Neural progenitor cell (in vitro differentiated cells): ENCODE results near the gene PVR. TPM values are rescaled to one million over a fixed set of nuclear protein-coding genes. Genes with fewer than 3 reads are reported as not detected.
A peak's percentile ranks its signal among the peaks of the same experiment; 100 is the strongest.

ENCODE experiments used
- DNase-seq: peaks from one replicate; pipeline ENCODE4 v3.0.0-alpha.2; 2016; ENCODE audit warnings: low spot score
- H2AFZ ChIP-seq: fragments of 200-600 bp; sonication (generic); replicated peaks from 2 replicates; pipeline ENCODE4 v1.6.1; 2016; ENCODE audit warnings: antibody characterized with exemption
- H3F3A ChIP-seq: fragments of 200-600 bp; sonication (generic); 2 replicates; pipeline ENCODE4 v1.6.1; 2016; ENCODE audit warnings: antibody characterized with exemption, low read depth
- H3K27ac ChIP-seq: fragments of 200-600 bp; sonication (generic); 2 replicates; pipeline ENCODE4 v1.5.1; 2016; ENCODE audit warnings: mild to moderate bottlenecking
- H3K27me3 ChIP-seq: fragments of 200-600 bp; sonication (generic); 2 replicates; pipeline ENCODE4 v1.6.1; 2016; ENCODE audit warnings: mild to moderate bottlenecking, moderate library complexity
- H3K36me3 ChIP-seq: fragments of 200-600 bp; sonication (generic); 2 replicates; pipeline ENCODE4 v1.5.1; 2016
- H3K4me1 ChIP-seq: fragments of 200-600 bp; sonication (generic); 2 replicates; pipeline ENCODE4 v1.6.1; 2016; ENCODE audit warnings: mixed run types
- H3K4me2 ChIP-seq: fragments of 200-600 bp; sonication (generic); 2 replicates; pipeline ENCODE4 v1.6.1; 2016
- H3K4me3 ChIP-seq: fragments of 200-600 bp; sonication (generic); 2 replicates; pipeline ENCODE4 v1.5.1; 2016
- H3K79me2 ChIP-seq: fragments of 200-600 bp; sonication (generic); 2 replicates; pipeline ENCODE4 v1.6.1; 2016; ENCODE audit warnings: low read depth
- H3K9ac ChIP-seq: fragments of 200-600 bp; sonication (generic); 2 replicates; pipeline ENCODE4 v1.6.1; 2016
- H3K9me3 ChIP-seq: fragments of 200-600 bp; sonication (generic); 2 replicates; pipeline ENCODE4 v1.5.1; 2016; ENCODE audit warnings: low read depth
- H4K20me1 ChIP-seq: fragments of 200-600 bp; sonication (generic); 2 replicates; pipeline ENCODE4 v1.6.1; 2016; ENCODE audit warnings: low read depth
- H3K27ac Mint-ChIP-seq: 3 replicates; pipeline ENCODE4 v1.8.0; 2021; ENCODE audit warnings: mixed read lengths
- H3K27me3 Mint-ChIP-seq: 2 replicates; pipeline ENCODE4 v1.8.0; 2022; ENCODE audit warnings: low read depth, mild to moderate bottlenecking, inconsistent platforms, moderate library complexity, mixed read lengths; ENCODE audit not compliant: insufficient read depth
- H3K36me3 Mint-ChIP-seq: 3 replicates; pipeline ENCODE4 v1.8.0; 2021; ENCODE audit warnings: mixed read lengths
- H3K4me1 Mint-ChIP-seq: 3 replicates; pipeline ENCODE4 v1.8.0; 2021; ENCODE audit warnings: mixed read lengths
- H3K4me3 Mint-ChIP-seq: 3 replicates; pipeline ENCODE4 v1.8.0; 2021; ENCODE audit warnings: mild to moderate bottlenecking, moderate library complexity, mixed read lengths
- H3K9me3 Mint-ChIP-seq: 3 replicates; pipeline ENCODE4 v1.8.0; 2020; ENCODE audit warnings: mixed read lengths
- EZH2 ChIP-seq: fragments of 200-600 bp; sonication (generic); IDR thresholded peaks from 2 replicates; pipeline ENCODE4 v1.6.1; 2017; ENCODE audit warnings: antibody characterized with exemption, mild to moderate bottlenecking, moderate library complexity
- EZH2phosphoT487 ChIP-seq: fragments of 200-600 bp; sonication (generic); IDR thresholded peaks from 2 replicates; pipeline ENCODE4 v1.6.1; 2017; ENCODE audit warnings: antibody characterized with exemption
- total RNA-seq: library from RNA; depleted of rRNA; stranded (reverse); fragments of >200 nt; gene quantifications from 2 replicates; pipeline ENCODE4 v1.2.3, GENCODE V29; 2015; ENCODE audit warnings: low replicate concordance
- TF ChIP-seq, protein P1 (sequence below): fragments of 200-600 bp; sonication (generic); IDR thresholded peaks from 2 replicates; pipeline ENCODE4 v1.5.1; 2017; ENCODE audit warnings: antibody characterized with exemption, mild to moderate bottlenecking

Gene PVR
- total RNA-seq, 1 donor from 2014 or later = 4.4 TPM

- Histone ChIP-seq H3K9ac (no peak overlapping the region), H3K9me3 (no peaks in the 10 kb centered on the region), H2AFZ (no peak overlapping the region), H3K4me1 (no peaks in the 10 kb centered on the region), H3K27me3 (no peaks in the 10 kb centered on the region), H4K20me1 (no peaks in the 10 kb centered on the region), H3K4me2 (no peak overlapping the region), H3F3A (no peaks in the 10 kb centered on the region), H3K36me3 (no peaks in the 10 kb centered on the region), H3K27ac (no peak overlapping the region), H3K79me2 (no peaks in the 10 kb centered on the region), H3K4me3 (no peak overlapping the region)
- TF ChIP-seq EZH2phosphoT487 = no peak
- no peak for TF ChIP-seq EZH2
- TF ChIP-seq, protein P1, sequence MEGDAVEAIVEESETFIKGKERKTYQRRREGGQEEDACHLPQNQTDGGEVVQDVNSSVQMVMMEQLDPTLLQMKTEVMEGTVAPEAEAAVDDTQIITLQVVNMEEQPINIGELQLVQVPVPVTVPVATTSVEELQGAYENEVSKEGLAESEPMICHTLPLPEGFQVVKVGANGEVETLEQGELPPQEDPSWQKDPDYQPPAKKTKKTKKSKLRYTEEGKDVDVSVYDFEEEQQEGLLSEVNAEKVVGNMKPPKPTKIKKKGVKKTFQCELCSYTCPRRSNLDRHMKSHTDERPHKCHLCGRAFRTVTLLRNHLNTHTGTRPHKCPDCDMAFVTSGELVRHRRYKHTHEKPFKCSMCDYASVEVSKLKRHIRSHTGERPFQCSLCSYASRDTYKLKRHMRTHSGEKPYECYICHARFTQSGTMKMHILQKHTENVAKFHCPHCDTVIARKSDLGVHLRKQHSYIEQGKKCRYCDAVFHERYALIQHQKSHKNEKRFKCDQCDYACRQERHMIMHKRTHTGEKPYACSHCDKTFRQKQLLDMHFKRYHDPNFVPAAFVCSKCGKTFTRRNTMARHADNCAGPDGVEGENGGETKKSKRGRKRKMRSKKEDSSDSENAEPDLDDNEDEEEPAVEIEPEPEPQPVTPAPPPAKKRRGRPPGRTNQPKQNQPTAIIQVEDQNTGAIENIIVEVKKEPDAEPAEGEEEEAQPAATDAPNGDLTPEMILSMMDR = no peak
- DNase-seq = no peak
- Mint-ChIP-seq H3K27me3 (no peaks in the 10 kb centered on the region), H3K4me3 (no peak overlapping the region), H3K4me1 (peaks cover 4% of the 10 kb centered on the region), H3K27ac (no peak overlapping the region), H3K9me3 (peaks cover 2% of the 10 kb centered on the region), H3K36me3 (no peaks in the 10 kb centered on the region)
Measured at GRCh38 chr19:44700547-44700946, 56.8 kb downstream of the PVR start.

GRCh38 chr19:44701228-44701627 is 57.5 kb downstream of the PVR start:
- Mint-ChIP-seq H3K27me3 (peaks cover 2% of the 10 kb centered on the region), H3K4me3 (no peak overlapping the region), H3K27ac (no peak overlapping the region), H3K4me1 (peaks cover 4% of the 10 kb centered on the region), H3K36me3 (no peaks in the 10 kb centered on the region), H3K9me3 (peaks cover 2% of the 10 kb centered on the region)
- Histone ChIP-seq H3K79me2 (no peaks in the 10 kb centered on the region), H3K4me2 (no peak overlapping the region), H3K4me3 (no peak overlapping the region), H2AFZ (no peak overlapping the region), H3K4me1 (no peaks in the 10 kb centered on the region), H3F3A (no peaks in the 10 kb centered on the region), H3K9me3 (no peaks in the 10 kb centered on the region), H3K9ac (no peak overlapping the region), H3K27me3 (no peaks in the 10 kb centered on the region), H4K20me1 (no peaks in the 10 kb centered on the region), H3K27ac (no peak overlapping the region), H3K36me3 (no peaks in the 10 kb centered on the region)
- TF ChIP-seq, protein P1 = no peak
- TF ChIP-seq EZH2 (no peak), EZH2phosphoT487 (no peak)
- no peak for DNase-seq

DNA sequence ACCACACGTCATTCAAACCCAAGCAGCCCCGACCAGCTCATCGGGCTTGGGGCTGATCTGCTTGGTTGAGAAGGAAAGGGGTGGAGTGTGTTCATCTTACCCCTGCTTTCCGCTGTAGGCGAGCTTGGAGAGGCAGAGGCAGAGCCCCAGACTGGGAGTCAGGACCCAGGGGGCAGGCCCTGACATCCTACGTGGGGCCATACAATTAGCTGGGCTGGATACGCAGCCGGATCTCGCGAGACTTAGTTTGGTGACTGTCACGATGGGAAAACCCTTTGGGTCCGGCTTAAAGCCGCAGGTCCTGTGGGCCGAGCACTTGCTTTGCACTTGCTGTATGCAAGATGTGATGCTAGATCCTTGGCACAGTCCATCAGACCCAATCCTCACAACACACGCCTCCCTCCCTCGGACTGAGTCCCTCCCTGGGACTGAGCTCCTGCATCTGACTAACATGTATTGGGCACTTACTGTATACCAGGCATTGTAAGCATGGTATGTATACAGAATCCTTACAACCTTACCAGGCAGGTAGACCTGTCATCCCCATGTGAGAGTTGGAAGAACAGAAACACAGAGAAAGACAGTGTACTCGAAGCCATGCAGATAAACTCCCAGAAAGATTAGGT is 59.0 kb downstream of the PVR start:
- DNase-seq = no peak
- Histone ChIP-seq H3K9me3 (no peaks in the 10 kb centered on the region), H3K79me2 (no peaks in the 10 kb centered on the region), H3K4me2 (no peak overlapping the region), H3K9ac (no peak overlapping the region), H3K27ac (no peak overlapping the region), H2AFZ (no peak overlapping the region), H3F3A (no peaks in the 10 kb centered on the region), H3K4me3 (no peak overlapping the region), H4K20me1 (no peaks in the 10 kb centered on the region), H3K27me3 (no peaks in the 10 kb centered on the region), H3K36me3 (no peaks in the 10 kb centered on the region), H3K4me1 (no peaks in the 10 kb centered on the region)
- Mint-ChIP-seq H3K27ac (peak overlapping the region; percentile 2), H3K4me3 (no peak overlapping the region), H3K9me3 (peaks cover 2% of the 10 kb centered on the region), H3K4me1 (no peaks in the 10 kb centered on the region), H3K27me3 (peaks cover 5% of the 10 kb centered on the region), H3K36me3 (no peaks in the 10 kb centered on the region)
- TF ChIP-seq EZH2phosphoT487 = no peak
- TF ChIP-seq, protein P1 = no peak
- no peak for TF ChIP-seq EZH2
